HG02798 (cell line): ENCODE data around the gene ANTXR2.

Source experiments
- ATAC-seq: cut with Tn5 transposase; IDR thresholded peaks from one replicate; pipeline ENCODE4 v1.9.1; 2021; ENCODE audit warnings: mild to moderate bottlenecking; ENCODE audit not compliant: unreplicated experiment, poor library complexity

Gene ANTXR2

GRCh38 chr4:80092847-80093246, 19.8 kb upstream of the ANTXR2 start:
- no peak for ATAC-seq

GRCh38 chr4:80092088-80092487, 19.1 kb upstream of the ANTXR2 start:
- ATAC-seq = no peak

DNA sequence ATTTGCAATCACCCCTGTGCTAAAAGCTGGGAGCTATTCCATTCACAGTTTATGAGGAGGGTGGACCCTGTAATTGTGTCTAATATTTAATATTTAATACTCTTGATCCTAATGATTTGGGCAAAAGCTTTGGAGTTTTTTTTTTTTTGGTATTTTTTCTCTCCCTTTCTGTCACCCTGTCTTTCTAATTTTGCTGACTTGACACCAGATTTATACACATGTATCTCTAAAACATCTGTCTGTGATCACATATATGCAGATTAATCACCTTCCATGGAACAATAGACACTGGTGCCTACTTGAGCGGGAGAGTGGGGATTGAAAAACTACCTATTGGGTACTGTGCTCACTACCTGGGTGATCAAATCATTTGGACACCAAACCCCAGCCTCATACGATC, 18.7 kb upstream of the ANTXR2 start:
- no peak for ATAC-seq

GRCh38 chr4:80091184-80091583, 18.2 kb upstream of the ANTXR2 start:
- no peak for ATAC-seq

GRCh38 chr4:80090090-80090489, 17.1 kb upstream of the ANTXR2 start:
- no peak for ATAC-seq

DNA sequence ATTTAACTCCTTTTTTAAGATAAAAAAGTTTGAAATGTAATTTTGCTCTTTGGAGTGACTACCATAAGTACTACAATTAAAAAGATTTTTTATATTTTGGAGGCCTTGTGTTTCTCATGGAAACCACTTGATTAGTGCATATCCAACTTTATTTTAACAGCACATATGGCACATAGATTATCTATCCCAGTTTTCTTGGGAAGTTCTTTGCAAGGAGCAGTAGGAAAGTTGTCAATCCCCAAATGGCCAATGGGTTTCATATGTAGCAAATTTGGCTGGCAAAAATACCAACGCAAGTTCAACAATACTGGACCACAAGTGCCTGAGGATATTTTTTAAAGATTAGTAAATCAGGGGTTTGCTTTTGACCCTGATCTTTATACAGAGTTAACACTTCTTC, 15.4 kb upstream of the ANTXR2 start:
- ATAC-seq = no peak

- ATAC-seq = no peak
Observed at GRCh38 chr4:80086296-80086695, 13.3 kb upstream of the ANTXR2 start.

DNA sequence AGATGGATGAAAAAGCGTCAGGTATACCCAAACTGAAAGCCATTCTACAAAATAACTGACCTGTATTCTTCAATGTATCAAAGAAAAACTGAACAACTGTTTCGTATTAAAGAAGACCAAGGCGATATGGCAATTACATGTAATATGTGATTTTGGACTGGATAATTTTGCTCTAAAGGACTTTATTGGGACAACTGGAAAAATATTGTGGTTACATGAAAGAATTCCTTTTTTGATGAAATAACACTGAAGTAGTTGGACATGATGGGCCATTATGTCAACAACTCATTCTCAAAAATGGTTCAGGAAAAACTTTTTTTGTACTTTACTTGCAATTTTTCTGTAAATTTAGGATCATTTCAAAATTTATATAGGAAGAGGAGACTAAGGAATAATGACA, 12.1 kb upstream of the ANTXR2 start:
- no peak for ATAC-seq

GRCh38 chr4:80082693-80083092, 9.7 kb upstream of the ANTXR2 start:
- ATAC-seq = no peak

DNA sequence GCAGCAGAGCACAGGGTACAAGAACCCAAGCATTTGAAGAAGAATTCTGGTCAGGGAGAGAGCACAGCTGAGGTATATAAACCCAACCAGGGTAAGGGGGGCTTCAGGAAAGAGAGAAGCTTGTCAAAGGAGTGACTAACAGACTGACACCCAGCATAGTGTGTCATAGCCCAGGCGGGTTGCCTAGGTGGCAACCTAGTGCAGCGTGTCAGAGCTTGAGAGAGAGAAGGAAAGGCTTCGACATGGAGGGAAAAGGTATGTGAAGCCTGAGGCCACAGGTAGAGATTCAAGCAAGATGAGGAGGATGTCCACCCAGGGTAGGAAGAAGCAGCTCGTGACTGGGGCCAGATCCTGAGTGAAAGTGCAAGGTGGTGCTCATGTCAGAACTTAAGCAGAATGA, 8.5 kb upstream of the ANTXR2 start:
- ATAC-seq = no peak

DNA sequence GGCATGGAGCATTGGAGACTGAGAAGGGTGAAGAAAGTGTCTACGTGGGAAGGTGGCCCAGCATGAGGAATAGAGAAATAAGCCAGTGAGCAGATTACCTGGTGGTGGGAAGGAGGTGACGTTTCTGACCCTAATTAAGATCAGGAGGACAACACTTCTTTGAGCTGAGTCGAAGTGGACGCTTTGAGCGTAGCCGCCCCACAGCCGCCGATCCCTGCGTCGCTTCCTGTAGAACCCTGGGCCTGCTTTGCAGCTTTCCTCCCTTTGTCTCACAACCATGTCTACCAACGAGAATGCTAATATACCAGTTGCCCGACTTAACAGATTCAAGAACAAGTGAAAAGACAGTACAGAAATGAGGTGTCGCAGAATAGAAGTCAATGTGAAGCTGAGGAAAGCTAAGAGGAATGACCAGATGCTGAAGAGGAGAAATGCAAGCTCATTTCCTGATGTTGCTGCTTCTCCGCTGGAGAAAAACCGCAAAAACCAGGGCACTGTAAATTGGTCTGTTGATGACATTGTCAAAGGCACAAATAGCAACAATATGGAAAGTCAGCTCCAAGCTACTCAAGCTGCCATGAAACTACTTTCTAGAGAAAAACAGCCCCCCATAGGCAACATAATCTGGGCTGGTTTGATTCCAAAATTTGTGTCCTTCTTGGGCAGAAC, 6.4 kb upstream of the ANTXR2 start:
- no peak for ATAC-seq

DNA sequence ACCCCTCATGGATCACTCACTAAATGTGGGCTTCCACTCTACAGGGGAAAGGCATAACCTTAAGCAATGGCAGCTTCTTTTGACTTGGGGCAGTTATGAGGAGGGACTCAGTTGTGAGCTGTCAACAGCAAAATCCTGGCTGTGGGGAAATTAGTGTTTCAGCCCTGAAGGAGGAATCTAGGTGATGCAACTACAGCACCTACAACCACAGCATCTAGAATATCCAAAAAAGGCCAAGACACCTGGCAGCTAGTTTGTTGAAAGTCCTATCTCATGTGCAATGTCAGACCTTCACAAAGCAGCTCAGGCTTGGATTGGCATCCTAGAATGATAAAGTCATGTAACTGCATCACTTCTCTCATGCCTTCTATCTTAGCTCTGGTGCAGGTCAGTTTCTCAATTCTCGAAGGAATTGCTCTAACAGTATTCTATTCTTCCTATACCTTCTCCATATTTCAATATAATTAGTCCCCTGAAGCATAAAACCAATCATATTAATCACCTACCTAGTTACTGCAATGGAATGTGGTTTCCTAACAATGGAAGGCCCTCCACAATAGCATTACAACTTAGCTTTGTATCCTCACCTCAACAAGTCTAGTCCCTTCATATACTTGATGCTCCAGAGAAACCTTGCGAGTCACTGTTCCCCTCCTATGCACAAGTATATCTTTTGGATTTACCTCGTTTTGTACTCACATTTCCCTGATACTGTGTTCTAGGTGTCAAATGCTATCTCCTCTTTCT, 5.5 kb upstream of the ANTXR2 start:
- ATAC-seq = no peak

DNA sequence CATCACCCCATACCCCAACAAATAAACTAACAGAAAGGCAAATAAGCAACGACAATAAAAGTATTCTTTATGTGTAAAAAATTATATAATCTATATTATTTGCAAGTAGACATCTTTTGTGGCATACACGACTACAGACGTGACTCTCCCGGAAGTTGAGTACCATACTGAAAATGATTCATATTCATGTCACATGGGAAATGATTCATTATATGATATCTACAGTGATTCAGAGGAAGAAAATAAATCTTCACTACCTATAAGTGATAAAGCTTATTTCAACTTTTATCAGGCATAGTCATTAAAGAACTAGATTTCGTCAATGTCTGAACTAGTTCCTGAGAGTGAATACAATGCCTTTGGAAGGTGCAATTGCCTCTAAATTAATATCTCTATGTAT, 4.6 kb upstream of the ANTXR2 start:
- ATAC-seq = no peak

GRCh38 chr4:80076681-80077080, 3.7 kb upstream of the ANTXR2 start:
- ATAC-seq = no peak

DNA sequence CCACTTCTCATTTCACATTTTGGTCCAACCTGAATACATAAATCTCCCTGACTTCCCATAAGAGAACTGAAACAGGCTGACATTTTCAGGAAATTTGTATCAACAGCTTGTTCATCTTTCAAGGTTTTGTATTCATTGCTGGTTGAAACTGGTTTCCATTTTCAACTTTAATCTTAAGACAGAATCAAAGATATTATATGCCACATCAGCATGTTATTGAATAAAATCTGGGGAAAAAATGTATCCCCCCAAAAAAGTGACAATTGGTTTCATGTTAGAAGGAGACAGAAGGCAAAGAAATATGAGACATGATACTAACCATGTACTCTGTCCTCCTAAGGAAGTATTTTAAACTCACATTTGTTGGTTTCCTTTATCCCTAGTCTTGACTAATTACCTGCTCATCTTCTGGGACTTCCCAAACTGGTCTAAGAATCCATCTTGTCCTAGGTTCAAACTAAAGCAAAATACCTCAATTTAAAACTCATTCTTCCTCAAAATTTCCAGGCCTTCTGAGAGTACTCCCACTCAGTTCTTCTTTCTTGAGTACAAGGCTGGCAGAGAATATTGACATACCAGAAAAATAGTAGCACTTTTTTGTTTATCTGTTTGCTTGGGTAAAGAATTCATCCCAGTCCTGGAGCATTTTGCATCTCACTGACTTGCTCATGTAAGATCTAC, 3.1 kb upstream of the ANTXR2 start:
- no peak for ATAC-seq

DNA sequence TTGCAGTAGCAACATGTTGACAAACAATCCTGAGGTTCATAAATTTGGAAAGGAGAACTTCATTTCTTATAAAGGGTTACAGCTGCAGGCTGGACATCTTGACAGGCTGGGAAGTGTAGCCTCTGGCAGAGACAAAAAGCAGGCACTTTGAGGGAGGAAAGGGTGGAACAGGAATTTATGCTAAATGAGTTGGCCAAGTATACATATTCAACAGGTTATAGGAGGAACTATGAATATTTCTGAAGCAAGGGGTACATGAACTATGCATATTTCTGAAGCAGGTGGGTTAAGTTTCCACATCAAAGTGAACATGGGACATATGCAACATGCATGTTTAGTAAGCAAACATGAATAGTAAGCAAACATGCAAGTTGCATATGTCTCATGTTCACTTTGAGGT, 1.6 kb upstream of the ANTXR2 start:
- ATAC-seq = no peak

- ATAC-seq = no peak
Observed at GRCh38 chr4:80074069-80074468, 1.0 kb upstream of the ANTXR2 start.

GRCh38 chr4:80073473-80074008, 512 bp upstream of the ANTXR2 start:
- peak; percentile 55 for ATAC-seq

- peak; percentile 30 for ATAC-seq
Observed at GRCh38 chr4:80072228-80072743, 743 bp downstream of the ANTXR2 start.

DNA sequence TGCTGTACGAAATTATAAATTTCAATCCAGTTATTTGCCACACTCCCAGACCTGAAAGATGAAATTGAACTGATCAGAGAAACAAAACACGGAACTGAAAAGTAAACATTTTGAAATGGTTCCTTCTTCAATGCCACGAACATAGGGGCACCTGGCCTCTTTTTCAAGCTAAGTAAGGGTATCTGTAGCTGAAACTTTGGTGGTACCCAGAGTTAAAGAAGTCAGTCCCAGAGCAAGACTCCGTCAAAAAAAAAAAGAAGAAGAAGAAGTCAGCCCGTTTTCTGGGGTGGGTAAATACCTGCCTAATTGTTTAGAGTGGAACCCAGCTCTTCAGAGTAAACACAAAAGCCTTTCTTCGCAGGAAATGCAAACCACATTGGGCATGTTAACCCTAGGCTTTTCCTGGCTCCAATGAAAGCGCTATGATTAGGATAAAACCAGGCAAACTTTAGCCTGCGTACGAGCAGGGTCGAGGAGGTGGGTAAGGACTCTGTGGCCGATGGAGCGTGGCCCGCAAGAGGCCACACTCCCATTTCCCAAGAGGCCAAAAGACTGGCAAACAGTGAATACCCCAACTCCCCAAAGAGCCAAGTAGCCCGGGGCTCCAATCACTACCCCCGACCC, 1.3 kb downstream of the ANTXR2 start:
- peak; percentile 36 for ATAC-seq
